ENCODE data around the gene CDH4.

The CDH4 gene

DNA sequence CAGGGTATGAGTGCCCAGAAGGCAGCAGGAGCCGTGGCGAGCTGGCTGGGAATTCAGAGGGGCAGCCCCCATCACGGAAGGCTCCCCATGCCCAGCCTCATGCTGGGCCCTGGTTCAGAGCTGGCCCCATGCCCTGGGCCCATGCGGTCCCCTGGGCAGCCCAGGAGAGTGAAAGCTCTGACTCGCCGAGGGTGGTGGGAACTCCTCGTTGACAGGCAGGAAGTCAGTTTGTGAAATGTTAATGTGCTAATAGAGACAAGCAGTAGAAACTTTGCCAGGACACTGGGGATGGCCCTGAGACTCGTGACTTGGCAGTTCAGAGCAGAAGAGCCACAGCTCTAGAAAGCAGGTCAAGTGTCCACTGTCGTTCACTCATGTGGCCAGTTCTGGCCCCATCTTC is 460.6 kb downstream of the CDH4 start:
- Histone ChIP-seq H3K9me3 (ENCODE audit: control insufficient read depth, low read length) (no peaks in the 10 kb centered on the region), H3K4me1 (ENCODE audit: control insufficient read depth, insufficient read depth, low read length, poor library complexity, severe bottlenecking) (no peaks in the 10 kb centered on the region), H3K27ac (ENCODE audit: low read depth, low read length, severe bottlenecking) (no peak overlapping the region), H3K36me3 (ENCODE audit: control insufficient read depth, insufficient read depth, low read length) (no peaks in the 10 kb centered on the region), H3K4me3 (ENCODE audit: extremely low read depth, insufficient read depth, low read length, poor library complexity, severe bottlenecking) (no peak overlapping the region)
- 52 to 58% methylated on average over 6 to 7 of the region's 9 CpGs for WGBS, 2 experiments (ENCODE audit: insufficient coverage in 2 of 2)

DNA sequence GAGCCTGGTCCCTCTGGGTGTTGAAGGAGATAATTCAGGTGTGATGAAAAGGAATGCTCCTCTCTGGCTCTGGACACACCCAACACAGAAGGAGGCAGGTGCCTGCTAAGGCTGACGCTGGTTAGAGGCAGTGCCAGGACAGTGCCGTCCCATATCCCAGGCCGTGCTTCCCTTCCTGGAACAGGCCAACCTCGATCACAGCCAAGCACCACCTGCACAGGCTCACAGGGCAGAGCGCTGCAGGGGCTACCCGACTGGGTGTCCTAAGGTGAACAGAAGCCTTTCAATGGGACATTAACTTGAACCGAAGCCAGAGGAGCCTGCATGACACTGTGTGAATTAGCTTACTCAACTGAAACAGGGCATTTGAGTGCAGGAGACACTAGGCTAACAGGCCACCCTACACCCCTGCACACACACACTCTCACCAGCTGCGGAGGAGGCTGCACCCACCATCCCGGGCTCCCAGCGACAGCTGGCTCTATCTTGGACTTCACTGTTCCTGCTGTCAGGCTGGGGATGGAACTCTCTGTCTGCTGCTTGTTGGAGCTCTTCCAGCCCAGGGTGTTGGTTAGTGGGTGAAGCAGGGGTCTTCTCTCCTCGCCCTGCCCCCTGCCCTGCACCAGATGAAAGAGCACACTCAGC is 466.4 kb downstream of the CDH4 start:
- Histone ChIP-seq H3K9me3 (ENCODE audit: control insufficient read depth, low read length) (no peaks in the 10 kb centered on the region), H3K4me3 (ENCODE audit: extremely low read depth, insufficient read depth, low read length, poor library complexity, severe bottlenecking) (no peak overlapping the region), H3K27ac (ENCODE audit: low read depth, low read length, severe bottlenecking) (no peak overlapping the region), H3K4me1 (ENCODE audit: control insufficient read depth, insufficient read depth, low read length, poor library complexity, severe bottlenecking) (peaks cover 7% of the 10 kb centered on the region), H3K36me3 (ENCODE audit: control insufficient read depth, insufficient read depth, low read length) (no peaks in the 10 kb centered on the region)
- 92% methylated on average over 6 to 9 of the region's 11 CpGs for WGBS, 2 experiments (ENCODE audit: insufficient coverage in 2 of 2)

DNA sequence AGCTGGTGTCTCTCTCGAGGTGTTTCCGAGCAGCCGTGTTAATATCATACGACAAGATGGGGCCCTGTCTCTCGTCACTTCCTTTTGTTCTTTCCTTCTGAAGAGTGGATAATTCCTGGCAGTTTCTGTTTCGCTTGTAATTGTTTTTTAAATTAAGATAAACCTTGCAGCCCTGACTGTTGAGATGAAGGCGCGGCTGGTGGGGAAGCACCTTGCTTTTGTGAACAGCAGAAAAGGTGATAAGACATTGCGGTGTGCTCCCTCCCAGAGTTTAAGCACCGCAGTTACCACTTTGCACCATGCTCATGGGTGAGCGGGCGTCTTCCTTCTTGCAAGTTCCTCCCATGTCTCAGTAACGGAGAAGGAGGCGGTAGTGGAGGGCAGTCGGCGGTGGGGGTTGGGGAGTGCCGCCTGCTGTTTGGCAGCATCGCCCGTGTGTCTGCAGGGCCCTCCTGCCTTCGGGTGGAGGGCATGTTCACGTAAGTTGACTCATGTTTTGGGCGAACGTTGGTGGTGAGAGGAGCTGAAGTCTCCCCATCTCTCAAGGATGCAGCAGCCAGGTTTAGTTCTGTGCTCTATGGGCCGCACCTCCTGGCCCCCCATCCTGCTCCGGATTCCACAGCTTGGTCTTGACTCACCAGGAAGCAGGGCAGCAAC is 467.8 kb downstream of the CDH4 start:
- 54 to 60% methylated on average over 11 to 24 of the region's 25 CpGs for WGBS, 2 experiments (ENCODE audit: insufficient coverage in 2 of 2)
- H3K36me3 ChIP-seq (ENCODE audit: control insufficient read depth, insufficient read depth, low read length) = no peaks in the 10 kb centered on the region
- H3K9me3 ChIP-seq (ENCODE audit: control insufficient read depth, low read length) = no peaks in the 10 kb centered on the region
- H3K4me3 ChIP-seq (ENCODE audit: extremely low read depth, insufficient read depth, low read length, poor library complexity, severe bottlenecking) = no peak overlapping the region
- peak overlapping the region; percentile 16 for H3K27ac ChIP-seq (ENCODE audit: low read depth, low read length, severe bottlenecking)
- H3K4me1 ChIP-seq (ENCODE audit: control insufficient read depth, insufficient read depth, low read length, poor library complexity, severe bottlenecking) = peaks cover 7% of the 10 kb centered on the region

DNA sequence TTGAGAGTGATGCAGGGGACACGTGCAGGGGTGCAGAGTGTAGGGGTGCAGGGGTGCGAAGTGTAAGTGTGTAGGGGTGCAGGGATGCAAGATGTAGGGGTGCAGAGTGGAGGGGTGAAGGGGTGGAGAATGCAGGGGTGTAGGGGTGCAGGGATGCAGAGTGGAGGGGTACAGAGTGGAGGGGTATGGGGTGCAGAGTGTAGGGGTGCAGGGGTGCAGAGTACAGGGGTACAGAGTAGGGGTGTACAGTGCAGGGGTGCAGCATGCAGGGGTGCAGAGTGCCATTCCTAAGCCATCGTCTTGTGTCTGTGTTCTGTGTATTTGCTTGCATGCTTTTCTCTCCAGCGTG is 468.3 kb downstream of the CDH4 start:
- 61% methylated on average over 2 to 3 of the region's 4 CpGs for WGBS, 2 experiments (ENCODE audit: insufficient coverage in 2 of 2)
- Histone ChIP-seq H3K4me1 (ENCODE audit: control insufficient read depth, insufficient read depth, low read length, poor library complexity, severe bottlenecking) (peaks cover 7% of the 10 kb centered on the region), H3K36me3 (ENCODE audit: control insufficient read depth, insufficient read depth, low read length) (no peaks in the 10 kb centered on the region), H3K9me3 (ENCODE audit: control insufficient read depth, low read length) (no peaks in the 10 kb centered on the region), H3K27ac (ENCODE audit: low read depth, low read length, severe bottlenecking) (no peak overlapping the region), H3K4me3 (ENCODE audit: extremely low read depth, insufficient read depth, low read length, poor library complexity, severe bottlenecking) (no peak overlapping the region)

DNA sequence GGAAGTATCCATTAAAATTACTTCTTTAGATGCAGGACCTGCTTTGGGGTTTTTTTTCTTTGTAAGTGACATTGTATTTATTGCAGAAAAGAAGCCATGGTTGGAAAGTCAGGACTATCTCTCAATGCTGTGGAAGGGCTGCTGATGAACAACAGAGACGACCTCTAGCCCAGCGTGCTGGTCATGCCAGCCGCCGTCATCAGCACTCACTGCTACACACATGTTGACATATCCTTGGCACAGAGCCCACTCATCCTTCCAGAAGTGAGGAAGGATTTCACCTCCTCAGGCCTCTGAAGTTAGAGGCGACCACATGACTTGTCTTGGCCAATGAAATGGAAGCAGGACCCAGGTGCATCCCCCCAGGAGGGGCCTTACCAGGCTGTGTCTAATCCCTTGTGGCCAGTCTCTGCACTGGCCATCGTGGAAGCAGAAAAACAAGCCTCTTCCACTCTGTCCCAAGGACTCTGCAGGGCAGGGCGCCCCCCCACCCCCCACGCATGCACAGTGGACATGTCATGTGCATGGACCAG is 470.2 kb downstream of the CDH4 start:
- 90 to 93% methylated on average over 5 to 7 of the region's 8 CpGs for WGBS, 2 experiments (ENCODE audit: insufficient coverage in 2 of 2)
- no peaks in the 10 kb centered on the region for H3K9me3 ChIP-seq (ENCODE audit: control insufficient read depth, low read length)
- peaks cover 7% of the 10 kb centered on the region for H3K4me1 ChIP-seq (ENCODE audit: control insufficient read depth, insufficient read depth, low read length, poor library complexity, severe bottlenecking)
- no peaks in the 10 kb centered on the region for H3K36me3 ChIP-seq (ENCODE audit: control insufficient read depth, insufficient read depth, low read length)
- no peak overlapping the region for H3K4me3 ChIP-seq (ENCODE audit: extremely low read depth, insufficient read depth, low read length, poor library complexity, severe bottlenecking)
- no peak overlapping the region for H3K27ac ChIP-seq (ENCODE audit: low read depth, low read length, severe bottlenecking)

DNA sequence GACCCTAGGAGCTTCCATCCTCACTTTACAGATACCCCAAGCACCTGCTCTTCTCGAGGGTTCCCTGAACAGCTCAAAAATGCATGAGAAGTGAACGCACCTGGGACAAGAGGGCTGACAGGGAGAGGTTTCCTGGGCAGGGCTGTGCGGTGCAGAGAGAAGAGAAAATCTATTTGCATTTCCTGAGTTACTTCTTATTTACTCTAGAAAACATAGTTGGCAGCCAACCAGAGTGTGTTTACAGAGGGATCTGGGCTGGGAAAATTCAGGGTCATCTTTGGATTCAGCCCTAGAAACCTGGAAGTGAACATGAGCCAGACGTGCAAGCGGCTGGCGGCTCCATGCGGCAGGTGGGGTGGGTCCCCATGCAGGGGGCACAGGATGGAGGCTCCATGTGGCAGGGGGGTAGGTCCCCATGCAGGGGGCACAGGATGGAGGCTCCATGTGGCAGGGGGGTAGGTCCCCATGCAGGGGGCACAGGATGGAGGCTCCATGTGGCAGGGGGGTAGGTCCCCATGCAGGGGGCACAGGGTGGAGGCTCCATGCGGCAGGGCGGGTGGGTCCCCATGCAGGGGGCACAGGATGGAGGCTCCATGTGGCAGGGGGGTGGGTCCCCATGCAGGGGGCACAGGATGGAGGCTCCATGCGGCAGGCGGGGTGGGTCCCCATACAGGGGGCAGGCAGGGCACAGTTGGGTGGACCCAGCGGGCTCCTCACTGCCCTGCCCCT is 471.6 kb downstream of the CDH4 start:
- Histone ChIP-seq H3K36me3 (ENCODE audit: control insufficient read depth, insufficient read depth, low read length) (no peaks in the 10 kb centered on the region), H3K4me3 (ENCODE audit: extremely low read depth, insufficient read depth, low read length, poor library complexity, severe bottlenecking) (no peak overlapping the region), H3K27ac (ENCODE audit: low read depth, low read length, severe bottlenecking) (no peak overlapping the region), H3K4me1 (ENCODE audit: control insufficient read depth, insufficient read depth, low read length, poor library complexity, severe bottlenecking) (peaks cover 7% of the 10 kb centered on the region), H3K9me3 (ENCODE audit: control insufficient read depth, low read length) (no peaks in the 10 kb centered on the region)
- WGBS, 2 experiments (ENCODE audit: insufficient coverage in 2 of 2) = 93 to 96% methylated on average over 5 to 6 of the region's 12 CpGs

DNA sequence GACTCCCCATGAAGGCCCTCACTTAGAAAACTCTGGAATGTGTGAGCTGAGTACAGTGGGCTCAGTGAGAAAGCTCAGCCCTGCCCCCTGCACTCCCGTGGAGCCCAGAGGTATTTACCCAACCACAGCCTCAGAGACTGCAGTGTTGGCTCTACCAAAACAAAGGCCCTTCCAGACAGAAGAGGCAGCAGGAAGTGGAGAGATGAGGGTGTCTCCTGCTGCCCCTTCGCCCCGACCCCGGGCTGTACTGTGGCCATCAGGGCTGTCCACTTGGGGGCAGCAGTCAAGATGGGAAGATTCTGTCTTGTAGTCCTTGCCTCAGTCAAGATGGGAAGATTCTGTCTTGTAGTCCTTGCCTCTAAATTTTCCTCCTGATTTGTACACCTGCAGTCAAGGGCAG is 472.3 kb downstream of the CDH4 start:
- Histone ChIP-seq H3K36me3 (ENCODE audit: control insufficient read depth, insufficient read depth, low read length) (no peaks in the 10 kb centered on the region), H3K9me3 (ENCODE audit: control insufficient read depth, low read length) (no peaks in the 10 kb centered on the region), H3K4me3 (ENCODE audit: extremely low read depth, insufficient read depth, low read length, poor library complexity, severe bottlenecking) (no peak overlapping the region), H3K4me1 (ENCODE audit: control insufficient read depth, insufficient read depth, low read length, poor library complexity, severe bottlenecking) (peaks cover 8% of the 10 kb centered on the region), H3K27ac (ENCODE audit: low read depth, low read length, severe bottlenecking) (no peak overlapping the region)
- 0 to 9% methylated on average over 1 to 4 of the region's 4 CpGs for WGBS, 2 experiments (ENCODE audit: insufficient coverage in 2 of 2)

DNA sequence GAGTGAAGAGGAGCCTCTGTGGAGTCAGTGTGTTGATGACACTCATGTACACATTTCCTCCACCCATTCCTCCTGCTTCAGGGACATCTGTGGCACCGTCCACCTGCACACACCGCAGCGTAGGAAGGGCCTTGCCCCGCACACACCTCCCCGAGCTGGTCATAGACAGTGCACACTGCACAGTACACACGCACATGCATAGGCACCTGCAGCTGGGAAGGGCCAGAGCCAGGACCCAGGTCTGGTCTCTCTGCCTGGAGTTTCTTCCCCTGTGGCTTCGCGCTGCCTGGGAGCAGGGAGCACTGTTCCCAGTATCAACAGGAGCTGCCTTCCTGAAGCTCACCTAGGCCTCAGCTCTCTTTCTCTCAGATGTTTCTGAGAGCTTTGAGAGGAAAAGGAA is 473.1 kb downstream of the CDH4 start:
- no peak overlapping the region for H3K4me3 ChIP-seq (ENCODE audit: extremely low read depth, insufficient read depth, low read length, poor library complexity, severe bottlenecking)
- peaks cover 2% of the 10 kb centered on the region for H3K4me1 ChIP-seq (ENCODE audit: control insufficient read depth, insufficient read depth, low read length, poor library complexity, severe bottlenecking)
- H3K36me3 ChIP-seq (ENCODE audit: control insufficient read depth, insufficient read depth, low read length) = no peaks in the 10 kb centered on the region
- no peaks in the 10 kb centered on the region for H3K9me3 ChIP-seq (ENCODE audit: control insufficient read depth, low read length)
- 95 to 96% methylated on average over 8 of the region's 8 CpGs for WGBS, 2 experiments (ENCODE audit: insufficient coverage in 2 of 2)
- no peak overlapping the region for H3K27ac ChIP-seq (ENCODE audit: low read depth, low read length, severe bottlenecking)

DNA sequence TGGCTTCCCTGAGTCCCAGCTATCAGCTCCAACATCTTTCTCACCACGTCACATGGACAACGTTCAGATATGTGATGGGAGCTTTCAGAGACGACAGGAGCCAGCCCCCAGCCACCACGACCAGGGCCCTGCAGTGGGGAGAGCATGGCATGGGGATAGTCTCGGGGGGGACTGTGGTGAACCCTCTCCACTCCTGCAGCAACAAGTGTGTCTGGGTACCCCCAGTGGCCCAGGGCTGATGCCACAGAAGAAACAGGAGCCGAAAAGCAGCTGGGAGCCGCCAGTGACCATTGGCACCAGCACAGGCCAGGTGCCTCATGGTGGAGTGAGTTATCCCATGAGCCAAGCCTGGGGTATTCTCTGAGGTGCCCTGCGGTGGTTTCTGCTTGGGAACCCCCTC is 473.9 kb downstream of the CDH4 start:
- whole genome bisulfite sequencing, 2 experiments (ENCODE audit: insufficient coverage in 2 of 2) = 86 to 88% methylated on average over 4 to 7 of the region's 8 CpGs
- no peak overlapping the region for H3K4me3 ChIP-seq (ENCODE audit: extremely low read depth, insufficient read depth, low read length, poor library complexity, severe bottlenecking)
- H3K27ac ChIP-seq (ENCODE audit: low read depth, low read length, severe bottlenecking) = no peak overlapping the region
- no peaks in the 10 kb centered on the region for H3K36me3 ChIP-seq (ENCODE audit: control insufficient read depth, insufficient read depth, low read length)
- no peaks in the 10 kb centered on the region for H3K9me3 ChIP-seq (ENCODE audit: control insufficient read depth, low read length)
- H3K4me1 ChIP-seq (ENCODE audit: control insufficient read depth, insufficient read depth, low read length, poor library complexity, severe bottlenecking) = peaks cover 2% of the 10 kb centered on the region

DNA sequence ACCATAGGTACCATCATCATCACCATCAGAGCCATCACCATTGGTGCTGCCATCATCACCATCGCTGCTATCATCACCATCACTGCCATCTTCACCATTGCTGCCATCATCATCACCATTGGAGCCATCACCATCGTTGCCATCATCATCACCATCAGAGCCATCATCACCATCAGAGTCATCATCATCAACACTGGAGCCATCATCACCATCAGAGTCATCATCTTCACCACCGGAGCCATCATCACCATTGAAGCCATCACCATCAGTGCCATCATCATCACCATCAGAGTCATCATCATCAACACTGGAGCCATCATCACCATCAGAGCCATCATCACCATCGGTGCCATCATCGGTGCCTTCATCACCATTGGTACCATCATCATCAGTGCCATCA is 474.9 kb downstream of the CDH4 start:
- 94 to 96% methylated on average over 5 of the region's 5 CpGs for WGBS, 2 experiments (ENCODE audit: insufficient coverage in 2 of 2)
- Histone ChIP-seq H3K9me3 (ENCODE audit: control insufficient read depth, low read length) (no peaks in the 10 kb centered on the region), H3K27ac (ENCODE audit: low read depth, low read length, severe bottlenecking) (no peak overlapping the region)

DNA sequence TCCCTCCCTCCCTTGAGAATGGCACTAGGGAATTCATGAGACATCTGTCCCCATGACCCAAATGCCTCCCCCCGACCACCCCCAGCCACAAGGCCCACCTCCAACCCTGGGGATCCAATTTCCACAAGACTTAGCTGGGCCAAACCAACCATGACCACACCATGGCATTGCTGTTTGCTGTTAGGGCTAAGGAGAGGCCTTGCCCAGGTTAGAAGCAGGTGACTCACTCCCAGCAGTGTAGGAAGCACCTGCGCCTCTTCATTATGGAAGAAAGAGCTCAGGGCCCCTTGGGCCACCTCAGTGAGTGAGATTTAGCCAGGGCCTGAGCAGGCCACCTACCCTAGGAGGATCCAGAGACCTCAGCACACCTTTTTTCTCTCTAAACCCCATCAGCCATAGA is 475.7 kb downstream of the CDH4 start:
- 92 to 100% methylated on average over 1 of the region's 2 CpGs for WGBS, 2 experiments (ENCODE audit: insufficient coverage in 2 of 2)
- Histone ChIP-seq H3K4me1 (ENCODE audit: control insufficient read depth, insufficient read depth, low read length, poor library complexity, severe bottlenecking) (peaks cover 6% of the 10 kb centered on the region), H3K36me3 (ENCODE audit: control insufficient read depth, insufficient read depth, low read length) (no peaks in the 10 kb centered on the region), H3K27ac (ENCODE audit: low read depth, low read length, severe bottlenecking) (no peak overlapping the region), H3K4me3 (ENCODE audit: extremely low read depth, insufficient read depth, low read length, poor library complexity, severe bottlenecking) (no peak overlapping the region), H3K9me3 (ENCODE audit: control insufficient read depth, low read length) (no peaks in the 10 kb centered on the region)

More for the DNA sequence above, 474.9 kb downstream of the CDH4 start:
- Histone ChIP-seq H3K4me3 (ENCODE audit: extremely low read depth, insufficient read depth, low read length, poor library complexity, severe bottlenecking) (no peak overlapping the region), H3K36me3 (ENCODE audit: control insufficient read depth, insufficient read depth, low read length) (no peaks in the 10 kb centered on the region), H3K4me1 (ENCODE audit: control insufficient read depth, insufficient read depth, low read length, poor library complexity, severe bottlenecking) (peaks cover 6% of the 10 kb centered on the region)

Data from mesodermal cell (in vitro differentiated cells).